ENCODE measurements around the gene CPSF3.
"Not testable (repeated sequence)": the region's sequence is repeated elsewhere in the genome, so short reads cannot be mapped to it uniquely, and the experiment has no call there.

CPSF3 gene

DNA sequence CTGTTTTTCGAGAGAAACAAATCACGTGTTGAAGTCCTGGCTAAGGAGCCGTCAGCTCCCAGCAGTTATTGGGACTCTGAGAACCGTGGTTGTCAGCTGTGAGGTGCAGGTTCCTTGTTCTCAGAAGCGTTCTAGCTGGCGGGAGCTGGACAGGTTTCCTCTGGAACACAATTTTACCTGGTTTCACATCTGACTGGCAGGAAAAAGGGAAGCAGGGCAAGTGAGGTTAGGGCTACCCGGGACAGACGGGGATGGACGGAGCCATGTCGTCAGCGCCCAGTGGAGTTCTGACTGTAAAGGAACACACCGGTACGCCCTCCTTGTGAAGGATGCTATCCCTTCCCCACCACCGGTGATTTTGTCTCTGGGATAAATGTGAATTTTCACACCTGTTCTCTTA, 26.3 kb upstream of the CPSF3 start:
- DNase-seq, result no peak

DNA sequence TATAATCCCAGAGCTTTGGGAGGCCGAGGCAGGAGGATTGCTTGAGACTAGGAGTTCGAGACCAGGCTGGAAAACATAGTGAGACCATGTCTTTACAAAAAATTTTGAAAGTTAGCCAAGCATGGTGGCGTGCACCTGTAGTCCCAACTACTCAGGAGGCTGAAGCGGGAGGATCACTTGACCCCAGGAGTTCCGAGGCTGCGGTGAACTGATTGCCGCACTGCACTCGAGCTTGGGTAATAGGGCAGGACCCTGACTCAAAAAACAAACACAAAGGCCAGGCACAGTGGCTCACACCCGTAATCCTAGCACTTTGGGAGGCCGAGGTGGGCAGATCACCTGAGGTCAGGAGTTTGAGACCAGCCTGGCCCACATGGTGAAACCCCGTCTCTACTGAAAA, 25.2 kb upstream of the CPSF3 start:
- DNase-seq, result not testable (repeated sequence)

DNA sequence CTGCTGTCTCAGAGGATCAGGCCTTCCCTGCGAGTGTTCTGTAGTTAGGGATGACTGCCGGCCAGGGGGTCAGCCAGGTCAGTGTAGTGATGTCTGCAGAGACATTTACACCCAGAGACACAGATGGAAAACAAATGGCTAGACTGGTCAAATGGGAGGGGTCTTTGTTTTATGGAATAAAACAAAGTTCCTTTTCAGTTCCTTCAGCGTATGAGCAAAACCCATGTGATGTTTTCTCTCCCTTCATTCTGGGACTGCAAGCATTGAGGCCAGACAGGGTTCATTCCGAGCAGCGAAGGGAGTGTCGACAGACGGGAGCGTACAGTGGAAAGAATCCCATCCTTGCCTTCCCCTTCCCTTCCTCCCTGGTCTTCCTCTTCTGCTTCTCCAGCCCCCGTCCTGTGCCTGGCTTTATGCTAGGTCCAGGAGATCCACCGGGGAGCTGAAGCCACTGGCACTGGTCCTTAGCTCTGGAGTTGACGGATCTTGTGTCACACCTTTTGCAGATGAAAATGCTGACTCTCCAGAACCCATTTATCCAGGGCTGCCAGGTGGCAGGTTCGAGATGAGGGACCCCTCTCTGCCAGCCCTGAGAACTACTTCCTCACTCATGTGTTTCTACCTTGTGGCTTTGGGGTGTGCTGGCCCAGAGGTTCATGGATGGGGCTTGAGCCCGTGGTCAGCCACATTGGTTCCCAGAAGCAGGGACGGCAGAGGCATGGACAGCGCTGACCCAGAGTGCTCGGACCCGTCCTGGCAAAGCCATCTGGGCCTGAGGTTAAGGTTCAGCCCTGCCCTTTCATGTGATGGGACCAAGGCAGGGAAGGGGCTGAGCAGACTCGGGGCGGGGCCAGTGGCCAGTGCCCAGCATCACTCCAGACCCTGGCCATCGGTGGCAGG, 24.3 kb upstream of the CPSF3 start:
- DNase-seq, result no peak

GRCh38 chr2:9400268-9401058, 23.0 kb upstream of the CPSF3 start:
- DNase-seq, result no peak

- DNase-seq, result no peak
Measured at GRCh38 chr2:9401059-9401547, 22.4 kb upstream of the CPSF3 start.

DNA sequence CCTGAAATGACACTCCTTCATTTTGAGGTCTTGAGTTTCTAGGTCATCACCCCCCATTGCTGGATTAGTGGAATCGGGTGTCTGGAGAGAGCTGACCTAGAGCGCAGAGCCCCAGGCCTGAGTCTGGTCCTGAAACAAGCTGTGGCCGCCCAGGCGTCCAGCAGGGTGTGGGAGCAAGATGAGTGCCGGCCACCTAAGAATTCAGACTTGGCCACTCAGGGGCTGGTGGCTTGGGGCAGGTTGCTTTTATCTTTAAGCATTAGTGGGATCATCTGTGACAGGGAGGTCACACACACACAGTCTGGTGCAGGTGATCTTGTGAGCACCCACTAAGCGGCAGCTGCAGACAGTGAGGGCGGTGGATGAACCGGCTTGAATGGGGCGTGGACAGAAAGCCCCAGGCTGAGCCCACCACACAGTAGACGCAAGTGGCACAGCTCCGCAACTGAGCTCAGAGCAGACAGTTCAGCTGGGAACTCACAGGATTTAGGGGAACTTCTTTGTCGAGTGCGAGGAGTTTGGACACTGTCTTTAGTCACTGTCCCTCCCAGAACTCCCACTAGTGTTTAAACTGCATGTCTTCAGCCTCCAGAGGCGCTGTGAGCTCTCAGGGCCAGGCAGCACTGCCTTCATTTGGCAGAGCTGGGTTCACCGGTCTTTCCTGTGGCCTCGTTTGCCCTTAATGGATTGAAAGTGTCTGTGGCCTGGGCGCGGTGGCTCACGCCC, 21.6 kb upstream of the CPSF3 start:
- no peak for DNase-seq

DNA sequence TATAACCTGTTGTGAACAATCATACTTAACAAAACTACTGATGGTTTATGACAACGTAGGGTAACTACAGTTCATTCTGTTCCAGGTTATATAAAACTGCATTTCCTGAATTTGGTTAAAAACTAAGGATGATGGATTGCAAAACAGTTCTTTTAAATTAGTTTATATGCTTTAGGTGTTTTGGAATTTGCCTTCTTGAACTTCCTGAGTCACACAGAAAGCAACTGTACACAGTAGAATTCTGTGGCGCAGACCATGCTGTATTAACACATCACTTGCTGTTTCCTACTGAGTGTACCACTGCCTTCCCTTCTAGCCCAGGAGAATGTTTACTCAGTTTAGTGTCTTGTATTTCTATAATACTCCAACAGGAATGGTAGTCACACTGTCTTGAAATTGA, 19.5 kb upstream of the CPSF3 start:
- DNase-seq, result no peak

DNA sequence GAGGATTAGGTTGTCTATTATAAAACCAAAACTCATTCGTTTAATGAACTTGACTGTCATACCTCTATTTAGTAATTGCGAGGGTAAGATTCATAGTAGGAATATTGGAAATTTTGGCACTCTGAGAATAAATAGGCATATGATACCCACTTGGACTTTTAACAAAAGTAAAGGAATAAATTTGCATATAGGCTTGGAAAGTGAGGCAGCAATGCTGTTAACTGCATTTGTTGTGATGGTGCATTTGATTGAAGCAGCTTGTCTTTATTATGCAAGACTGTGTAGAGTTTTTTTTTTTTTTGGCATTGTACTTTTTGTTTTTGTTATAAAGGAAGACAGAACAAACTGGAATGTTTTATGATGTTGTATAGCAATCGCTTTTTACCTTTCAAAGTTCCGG, 19.0 kb upstream of the CPSF3 start:
- no peak for DNase-seq

- no peak for DNase-seq
Measured at GRCh38 chr2:9405636-9406035, 17.8 kb upstream of the CPSF3 start.

GRCh38 chr2:9406529-9407362, 16.7 kb upstream of the CPSF3 start:
- DNase-seq, result no peak

DNA sequence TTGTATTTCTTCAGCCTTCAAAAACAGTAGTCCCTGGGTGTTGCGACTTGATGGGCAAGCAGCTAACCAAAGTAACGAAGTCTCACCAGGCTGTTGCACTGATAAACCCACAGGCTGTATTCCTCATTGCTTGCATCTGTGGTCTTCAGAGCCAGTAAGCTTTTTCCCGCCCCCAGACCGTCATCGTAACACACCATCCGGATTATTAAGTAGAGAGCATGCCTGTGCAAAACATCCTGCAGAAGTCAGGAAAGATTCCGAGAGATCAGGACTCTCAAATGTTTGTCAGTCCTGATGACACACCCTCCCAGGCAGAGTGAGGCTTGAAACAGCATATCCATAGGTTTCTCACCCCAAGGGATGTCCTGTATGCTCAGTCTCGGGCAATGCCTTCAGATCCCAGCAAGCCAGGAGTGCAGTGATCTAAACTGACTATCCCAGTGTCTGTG, 16.1 kb upstream of the CPSF3 start:
- DNase-seq, result no peak

DNA sequence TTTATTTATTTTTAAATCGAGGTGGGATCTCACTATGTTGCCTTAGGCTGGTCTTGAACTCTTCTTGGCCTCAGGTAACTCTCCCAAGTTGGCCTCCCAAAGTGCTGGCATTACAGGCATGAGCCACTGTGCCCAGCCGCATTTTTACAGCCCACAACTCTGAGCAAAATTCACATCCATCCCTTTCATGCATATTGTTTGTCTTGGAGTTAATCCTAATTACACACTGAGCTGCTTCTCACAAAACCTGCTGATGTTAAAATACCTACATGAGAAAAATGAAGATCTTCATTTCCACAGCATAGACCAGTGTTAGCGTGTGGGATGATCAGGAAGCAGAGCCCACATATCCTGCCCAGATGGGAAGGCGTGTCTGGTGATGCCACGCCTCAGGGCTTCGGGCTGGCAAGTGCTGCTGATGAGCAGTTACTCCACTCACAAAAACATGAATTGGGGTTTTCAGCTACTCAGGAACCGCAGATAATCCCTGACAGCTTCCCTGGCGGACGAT, 14.8 kb upstream of the CPSF3 start:
- no peak for DNase-seq

DNA sequence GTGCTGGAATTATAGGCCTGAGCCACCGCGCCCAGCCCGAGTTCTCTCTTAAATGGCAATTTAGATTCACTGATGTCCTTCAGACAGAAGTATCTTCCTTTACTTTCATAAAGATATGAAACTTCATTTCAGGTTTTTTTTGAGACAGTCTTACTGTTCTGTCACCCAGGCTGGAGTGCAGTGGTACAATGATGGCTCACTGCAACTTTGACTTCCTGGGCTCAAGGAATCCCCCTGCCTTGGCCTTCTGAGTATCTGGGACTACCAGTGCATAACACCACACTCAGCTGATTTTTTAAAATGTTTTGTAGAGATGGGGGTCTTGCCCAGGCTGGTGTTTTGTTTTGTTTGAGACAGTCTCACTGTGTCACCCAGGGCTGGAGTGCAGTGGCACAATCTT, 13.3 kb upstream of the CPSF3 start:
- no peak for DNase-seq

- no peak for DNase-seq
Measured at GRCh38 chr2:9412781-9413180, 10.7 kb upstream of the CPSF3 start.

- DNase-seq, result no peak
Measured at GRCh38 chr2:9415516-9416169, 7.8 kb upstream of the CPSF3 start.

DNA sequence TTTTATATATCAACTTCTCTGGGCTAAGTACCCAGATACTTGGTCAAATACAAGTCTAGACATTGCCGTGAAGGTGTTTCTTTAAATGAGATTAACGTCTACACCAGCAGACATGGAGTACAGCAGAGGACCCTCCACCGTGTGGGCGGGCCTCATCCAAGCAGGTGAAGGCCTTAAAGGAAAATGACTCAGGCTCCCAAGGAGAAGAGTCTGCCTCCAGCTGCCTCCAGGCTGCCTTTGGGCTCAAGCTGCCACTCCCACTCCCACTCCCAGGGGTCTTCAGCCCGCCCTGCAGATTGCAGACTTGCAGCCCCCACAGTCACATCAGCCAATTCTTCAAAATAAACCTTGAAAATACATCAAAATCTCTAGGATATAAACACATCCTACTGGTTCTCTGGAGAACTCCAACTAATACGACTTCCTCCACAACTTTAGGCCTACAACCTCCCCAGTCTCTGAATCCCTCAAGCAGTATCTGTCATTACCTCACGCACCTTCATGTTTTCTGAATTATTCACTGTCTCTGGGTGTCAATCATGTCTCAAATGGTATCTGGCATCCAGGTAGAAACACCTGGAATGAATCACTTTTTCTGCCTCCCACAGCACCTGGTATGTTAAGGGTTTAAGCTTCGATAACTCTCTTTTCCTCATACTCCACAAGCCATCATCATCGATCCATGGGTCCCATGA, 7.0 kb upstream of the CPSF3 start:
- no peak for DNase-seq

GRCh38 chr2:9416962-9417316, 6.5 kb upstream of the CPSF3 start:
- no peak for DNase-seq

- no peak for DNase-seq
Measured at GRCh38 chr2:9417725-9418124, 5.7 kb upstream of the CPSF3 start.

DNA sequence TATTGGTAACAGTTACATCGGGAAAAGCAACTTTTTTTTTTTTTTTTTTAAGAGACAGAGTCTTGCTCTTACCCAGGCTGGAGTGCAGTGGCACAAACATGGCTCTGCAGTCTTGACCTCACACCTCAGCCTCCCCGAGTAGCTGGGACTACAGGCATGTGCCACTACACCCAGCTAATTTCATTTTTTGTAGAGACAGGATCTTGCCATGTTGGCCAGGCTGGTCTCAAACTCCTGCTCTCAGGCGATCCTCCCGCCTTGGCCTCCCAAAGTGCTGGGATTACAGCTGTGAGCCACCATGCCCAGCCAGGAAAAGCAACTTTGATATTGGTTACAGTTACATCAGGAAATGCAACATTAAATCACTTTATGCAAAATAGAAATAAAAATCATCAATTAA, 4.7 kb upstream of the CPSF3 start:
- no peak for DNase-seq

GRCh38 chr2:9419541-9419940, 3.9 kb upstream of the CPSF3 start:
- DNase-seq, result no peak

DNA sequence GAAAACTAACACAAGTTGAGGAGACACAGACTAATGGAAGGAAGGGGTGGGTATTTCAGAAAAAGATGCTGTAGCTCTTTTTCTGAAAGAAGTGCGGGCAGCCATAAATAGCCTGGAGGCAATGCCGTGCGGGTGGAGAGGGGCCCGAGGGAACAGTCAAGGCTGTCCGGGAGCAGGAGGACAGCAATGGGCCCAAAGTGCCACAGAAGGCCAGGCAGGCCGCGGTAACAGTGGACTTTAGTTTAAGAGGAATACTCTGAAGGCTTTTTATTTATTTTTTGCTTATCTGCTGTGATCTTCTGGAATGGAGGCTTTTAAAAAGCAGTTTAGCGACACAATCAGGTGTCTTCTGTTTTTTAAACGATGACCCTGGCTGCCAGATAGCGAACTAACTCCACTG, 3.0 kb upstream of the CPSF3 start:
- no peak for DNase-seq
